GM12865 (cell line): ENCODE results near the gene CHRM2.

ENCODE experiments used
- DNase-seq: peaks from one replicate; pipeline ENCODE4 v3.0.0; 2010; ENCODE audit warnings: low read depth
- H3K4me3 ChIP-seq: 2 replicates; pipeline ENCODE4 v1.5.1; 2011; ENCODE audit warnings: mild to moderate bottlenecking, low read depth, low read length, control low read depth
- CTCF ChIP-seq: IDR thresholded peaks from 2 replicates; pipeline ENCODE4 v1.5.1; 2011; ENCODE audit warnings: low read length, control low read depth, low read depth, inconsistent platforms; ENCODE audit not compliant: insufficient read depth; ENCODE audit errors: missing control alignments

Gene CHRM2

GRCh38 chr7:136877509-136877908 is 9.1 kb downstream of the CHRM2 start:
- no peak for DNase-seq
- no peak for TF ChIP-seq CTCF
- H3K4me3 ChIP-seq: no peak overlapping the region

- no peak for DNase-seq
- no peak for TF ChIP-seq CTCF
- H3K4me3 ChIP-seq: no peak overlapping the region
These were observed 9.5 kb downstream of the CHRM2 start for GRCh38 chr7:136877990-136878389.

- TF ChIP-seq CTCF: no peak
- DNase-seq: no peak
- no peak overlapping the region for H3K4me3 ChIP-seq
These were observed 10.4 kb downstream of the CHRM2 start for GRCh38 chr7:136878878-136879277.

GRCh38 chr7:136883046-136883445 is 14.6 kb downstream of the CHRM2 start:
- no peak for TF ChIP-seq CTCF
- no peak overlapping the region for H3K4me3 ChIP-seq
- no peak for DNase-seq

GRCh38 chr7:136884492-136884891 is 16.0 kb downstream of the CHRM2 start:
- no peak for DNase-seq
- no peak for TF ChIP-seq CTCF
- H3K4me3 ChIP-seq: no peak overlapping the region

- DNase-seq: no peak
- no peak for TF ChIP-seq CTCF
- no peak overlapping the region for H3K4me3 ChIP-seq
These were observed 18.9 kb downstream of the CHRM2 start for GRCh38 chr7:136887317-136887716.

GRCh38 chr7:136890399-136890798 is 21.9 kb downstream of the CHRM2 start:
- no peak overlapping the region for H3K4me3 ChIP-seq
- no peak for DNase-seq
- no peak for TF ChIP-seq CTCF
